Measurements from ENCODE around the gene ZNF211.

DNA sequence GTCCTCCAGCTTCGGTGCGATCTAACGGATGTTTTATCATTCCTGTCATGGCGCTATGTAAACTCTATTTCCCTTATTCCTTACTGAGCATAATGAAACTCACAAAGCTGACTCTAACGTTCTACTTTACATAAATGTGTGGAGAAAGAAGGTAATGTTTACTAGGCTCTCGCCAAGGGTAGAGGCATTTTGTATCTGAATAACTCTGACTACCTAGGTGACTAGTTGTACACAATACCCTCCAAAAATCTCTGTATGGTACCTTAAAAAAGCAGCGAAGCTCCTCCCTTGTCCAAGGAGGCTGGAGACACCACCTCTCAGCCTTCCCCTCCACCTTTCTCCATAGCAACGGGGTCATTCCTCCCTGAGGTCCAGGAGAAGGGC lies 33.6 kb upstream of the ZNF211 start:
- TF ChIP-seq POLR2A (IDR thresholded peaks at IDR 0.05; ENCODE audit: low read length) (no peak), GATA1 (IDR thresholded peaks at IDR 0.05; ENCODE audit: low read depth, low read length) (no peak)
